NCI-H1048 (cell line): ENCODE results near the gene ACOX2.

Experiments
- DNase-seq: peaks from one replicate; lab custom pipeline; 2025; lab: John Stamatoyannopoulos, UW

The ACOX2 gene

GRCh38 chr3:58566398-58567250 is 29.6 kb upstream of the ACOX2 start:
- DNase-seq, result no peak

GRCh38 chr3:58565621-58566397 is 28.8 kb upstream of the ACOX2 start:
- no peak for DNase-seq

- DNase-seq, result no peak
Observed at GRCh38 chr3:58564456-58565160, 27.6 kb upstream of the ACOX2 start.

DNA sequence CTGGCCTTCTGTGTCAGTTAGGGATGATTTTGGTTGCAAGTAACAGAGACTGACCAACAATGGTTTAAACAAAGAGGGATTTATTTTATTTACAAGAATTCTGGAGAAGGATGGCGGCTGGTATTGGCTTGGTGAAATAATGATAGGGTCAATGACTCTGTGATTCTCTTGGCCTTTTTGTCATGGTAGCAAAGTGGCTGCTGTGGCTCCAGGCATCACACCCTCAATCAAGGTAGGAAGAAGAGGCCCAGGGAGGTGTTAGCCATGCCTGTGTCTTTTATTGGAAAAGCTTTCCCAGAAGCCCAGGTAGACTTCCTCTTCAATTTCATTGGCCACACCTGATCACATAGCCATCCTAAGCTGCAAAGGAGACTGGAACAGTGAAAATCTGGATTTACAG is 27.1 kb upstream of the ACOX2 start:
- DNase-seq, result no peak

- no peak for DNase-seq
Observed at GRCh38 chr3:58563386-58564035, 26.5 kb upstream of the ACOX2 start.

- no peak for DNase-seq
Observed at GRCh38 chr3:58562498-58562897, 25.5 kb upstream of the ACOX2 start.

- DNase-seq, result no peak
Observed at GRCh38 chr3:58560771-58561311, 23.9 kb upstream of the ACOX2 start.

- no peak for DNase-seq
Observed at GRCh38 chr3:58559586-58559985, 22.6 kb upstream of the ACOX2 start.

- no peak for DNase-seq
Observed at GRCh38 chr3:58557491-58557890, 20.5 kb upstream of the ACOX2 start.

- no peak for DNase-seq
Observed at GRCh38 chr3:58556761-58557221, 19.8 kb upstream of the ACOX2 start.

DNA sequence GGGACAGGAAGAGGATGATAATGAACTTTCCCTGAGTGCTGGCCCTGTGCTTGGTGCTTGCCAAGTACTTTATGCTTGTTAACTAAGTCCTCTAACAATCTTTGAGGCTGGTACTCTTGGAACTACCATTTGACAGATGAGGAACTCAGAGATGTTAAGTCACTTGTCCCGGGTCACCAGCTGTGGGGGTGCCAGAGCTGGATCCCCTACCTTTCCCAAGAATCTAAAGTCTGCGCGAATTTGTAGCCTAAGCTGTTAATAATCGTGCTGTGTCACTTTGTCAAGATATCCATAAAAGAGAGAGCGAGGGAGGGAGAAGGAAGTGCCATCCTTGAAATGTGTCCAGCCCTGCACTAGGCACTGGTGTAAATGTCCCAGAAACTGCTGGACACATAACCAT is 19.0 kb upstream of the ACOX2 start:
- no peak for DNase-seq

GRCh38 chr3:58555203-58555602 is 18.2 kb upstream of the ACOX2 start:
- no peak for DNase-seq

DNA sequence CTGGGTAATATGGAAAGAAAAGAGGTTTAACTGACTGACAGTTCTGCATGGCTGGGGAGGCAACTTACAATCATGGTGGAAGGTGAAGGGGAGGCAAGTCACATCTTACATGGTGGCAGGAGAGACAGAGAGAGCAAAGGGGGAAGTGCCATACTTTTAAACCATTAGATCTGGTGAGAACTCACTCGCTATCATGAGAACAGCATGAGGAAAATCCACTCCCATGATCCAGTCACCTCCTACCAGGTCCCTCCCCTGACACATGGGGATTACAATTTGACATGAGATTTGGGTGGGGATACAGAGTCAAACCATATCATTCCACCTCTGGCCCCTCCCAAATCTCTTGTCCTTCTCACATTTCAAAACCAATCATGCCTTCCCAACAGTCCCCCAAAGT is 16.0 kb upstream of the ACOX2 start:
- DNase-seq, result no peak

DNA sequence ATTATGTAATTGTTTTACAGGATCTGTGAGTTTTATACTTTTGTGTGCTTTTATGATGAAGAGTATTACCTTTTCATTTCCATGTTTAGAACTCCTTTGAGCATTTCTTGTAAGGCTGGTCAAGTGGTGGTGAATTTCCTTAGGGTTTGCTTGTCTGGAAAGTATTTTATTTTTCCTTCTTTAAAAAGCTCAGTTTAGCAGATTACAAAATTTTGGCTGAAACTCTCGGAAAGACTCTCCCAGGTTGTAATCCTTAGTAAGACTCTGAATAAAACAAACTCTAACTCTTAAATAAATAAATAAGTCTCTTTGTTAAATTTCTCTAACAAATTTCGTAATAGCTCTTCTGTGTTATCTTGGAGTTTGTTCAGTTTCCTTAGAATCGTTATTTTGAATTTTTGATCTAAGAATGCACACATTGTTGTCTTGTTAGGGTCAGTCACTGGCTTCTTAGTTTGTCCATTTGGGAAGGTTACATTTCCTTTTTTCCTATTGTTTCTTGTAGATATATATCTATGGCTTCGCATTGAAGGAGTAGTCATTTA is 14.7 kb upstream of the ACOX2 start:
- DNase-seq, result no peak

- DNase-seq, result no peak
Observed at GRCh38 chr3:58544541-58544940, 7.6 kb upstream of the ACOX2 start.

- no peak for DNase-seq
Observed at GRCh38 chr3:58540176-58540858, 3.3 kb upstream of the ACOX2 start.

DNA sequence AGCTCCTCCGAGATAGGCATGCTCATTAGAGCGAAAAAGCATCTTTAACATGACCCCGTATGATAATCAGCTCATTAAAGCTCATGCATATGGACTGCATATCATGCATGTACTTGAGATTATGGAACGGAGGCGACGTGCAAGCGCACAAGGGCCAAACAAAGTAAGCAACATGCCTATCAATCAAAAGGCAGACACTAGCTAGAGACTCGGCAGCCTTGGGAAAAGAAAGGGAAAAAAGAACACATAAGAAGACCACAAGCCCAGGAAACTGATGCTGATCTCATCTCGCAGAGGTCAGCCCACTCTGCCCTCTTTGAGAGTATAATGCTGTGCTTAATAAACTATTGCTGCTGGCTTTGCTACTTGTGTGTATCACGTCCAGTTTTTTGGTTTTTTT is 2.6 kb upstream of the ACOX2 start:
- no peak for DNase-seq

GRCh38 chr3:58537412-58538301 is 667 bp upstream of the ACOX2 start:
- no peak for DNase-seq

GRCh38 chr3:58535531-58536500 is 1.2 kb downstream of the ACOX2 start:
- no peak for DNase-seq
